ENCODE measurements around the gene RWDD1.

The RWDD1 gene, protein sequence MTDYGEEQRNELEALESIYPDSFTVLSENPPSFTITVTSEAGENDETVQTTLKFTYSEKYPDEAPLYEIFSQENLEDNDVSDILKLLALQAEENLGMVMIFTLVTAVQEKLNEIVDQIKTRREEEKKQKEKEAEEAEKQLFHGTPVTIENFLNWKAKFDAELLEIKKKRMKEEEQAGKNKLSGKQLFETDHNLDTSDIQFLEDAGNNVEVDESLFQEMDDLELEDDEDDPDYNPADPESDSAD

DNA sequence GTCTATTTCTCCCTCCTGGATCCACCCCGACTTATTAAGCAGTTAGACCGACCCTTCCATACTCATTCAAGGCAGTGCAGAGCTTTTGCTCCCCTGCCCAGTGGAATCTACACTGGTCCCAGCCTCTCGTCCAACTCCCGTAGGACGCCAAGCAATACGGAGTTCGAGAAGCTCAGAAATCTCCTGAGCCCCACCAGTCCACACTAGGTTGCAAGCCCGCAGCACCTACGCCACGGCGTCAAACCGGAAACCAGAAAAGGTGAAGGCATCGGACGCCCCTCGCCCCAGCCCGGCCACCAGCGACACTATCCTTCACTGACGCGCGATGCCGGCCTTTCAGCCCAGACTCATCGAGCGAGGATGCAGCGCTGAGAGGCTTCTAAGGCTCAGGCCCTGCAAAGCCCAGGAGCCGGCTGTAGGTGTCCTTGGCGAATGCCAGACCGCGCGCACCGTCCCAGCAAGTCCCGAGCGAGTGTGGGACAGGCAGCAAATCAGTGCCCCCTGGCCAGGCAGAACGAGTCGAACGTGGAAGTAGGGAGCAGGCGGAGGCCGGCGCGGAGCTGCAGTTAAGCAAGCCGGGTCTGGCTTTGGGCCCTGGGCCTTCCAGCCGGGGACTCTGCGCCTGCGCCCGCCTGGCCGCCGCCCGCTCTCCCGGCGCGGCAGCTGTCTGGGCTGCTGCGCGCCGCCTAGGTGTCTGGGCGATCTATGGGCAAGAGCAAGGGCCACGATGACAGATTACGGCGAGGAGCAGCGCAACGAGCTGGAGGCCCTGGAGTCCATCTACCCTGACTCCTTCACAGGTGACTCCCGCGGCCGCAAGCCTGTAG is at the start of gene RWDD1:
Gene RWDD1, plus strand, starts transcription at position 649 of the 827 bp plus-strand sequence. Its CDS starts 79 bp downstream, at position 728.
- peak; percentile 96 for DNase-seq (ENCODE audit: low read depth)

DNA sequence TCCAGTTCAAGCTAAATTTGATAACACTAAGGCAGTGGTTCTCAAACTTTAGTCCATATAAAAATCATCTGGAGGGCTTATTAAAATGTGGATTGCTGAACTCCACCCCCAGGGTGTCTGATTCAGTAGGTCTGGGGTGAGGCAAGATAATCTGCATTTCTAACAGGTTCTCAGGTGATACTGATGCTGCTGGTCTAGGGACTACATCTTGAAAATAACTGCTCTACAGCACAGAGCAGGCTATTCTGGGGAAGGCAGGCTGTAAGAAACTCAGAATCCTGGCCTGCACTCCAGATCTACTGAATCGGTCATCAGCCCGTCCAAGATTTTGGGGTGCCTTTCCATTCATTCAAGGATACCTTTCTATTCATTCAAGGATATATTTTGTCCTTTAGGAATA is 48.4 kb upstream of the RWDD1 start:
- no peak for DNase-seq (ENCODE audit: low read depth)

DNA sequence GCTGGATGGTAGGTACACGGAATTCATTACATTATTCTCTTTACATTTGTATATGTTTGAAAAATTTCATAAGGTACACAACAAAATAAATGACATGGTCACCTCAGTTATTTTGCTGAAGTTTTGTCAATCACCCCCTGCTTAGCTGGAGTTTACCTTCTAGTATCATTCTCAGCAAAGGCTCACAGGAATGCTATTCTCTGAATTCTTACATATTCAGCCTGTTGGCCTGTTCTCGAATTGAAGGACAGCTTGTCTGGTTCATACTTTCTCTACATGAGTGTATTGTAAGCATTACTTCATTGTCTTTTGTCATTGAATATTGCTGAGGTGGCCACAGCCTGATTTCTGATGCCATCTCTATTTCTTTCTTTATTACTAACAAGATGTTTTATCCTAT is 47.1 kb upstream of the RWDD1 start:
- no peak for DNase-seq (ENCODE audit: low read depth)

DNA sequence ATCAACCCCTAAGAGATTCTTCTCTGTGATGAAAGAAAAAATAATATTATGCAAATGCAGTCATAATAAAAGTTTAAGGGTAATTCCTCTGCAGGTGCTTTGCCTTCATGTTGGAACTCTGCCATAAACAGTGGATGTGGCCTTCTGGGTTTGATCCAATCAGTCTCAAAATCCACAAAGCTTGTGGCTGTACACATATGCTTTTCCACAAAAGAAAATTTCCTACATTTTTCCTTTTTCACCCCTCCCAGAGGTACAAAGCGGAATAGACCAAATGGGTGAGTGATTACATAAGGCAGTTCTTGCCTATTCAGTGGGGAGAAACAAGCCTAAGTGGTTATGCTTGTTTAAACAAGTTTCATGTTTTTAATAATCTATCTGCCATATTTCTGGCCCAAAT is 43.2 kb upstream of the RWDD1 start:
- no peak for DNase-seq (ENCODE audit: low read depth)

DNA sequence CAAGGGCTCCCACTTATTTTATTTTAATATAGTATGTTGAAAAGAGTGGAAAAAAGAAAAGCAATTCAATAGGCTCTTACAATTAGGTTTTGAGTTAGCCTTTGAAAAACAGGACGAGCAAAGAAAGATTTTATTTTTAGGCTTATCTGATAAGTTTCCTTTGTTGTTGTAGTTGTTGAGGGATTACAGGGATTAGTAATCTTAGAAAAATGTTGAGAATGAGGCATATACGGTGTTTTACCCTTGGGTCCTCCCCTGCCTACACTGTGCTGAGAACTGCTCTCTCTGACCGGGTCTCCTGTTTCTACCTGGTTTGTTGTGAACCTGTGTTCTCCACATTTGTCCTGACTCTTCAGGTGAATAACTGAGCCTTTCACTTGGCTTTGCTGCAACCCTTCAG is 42.5 kb upstream of the RWDD1 start:
- no peak for DNase-seq (ENCODE audit: low read depth)

DNA sequence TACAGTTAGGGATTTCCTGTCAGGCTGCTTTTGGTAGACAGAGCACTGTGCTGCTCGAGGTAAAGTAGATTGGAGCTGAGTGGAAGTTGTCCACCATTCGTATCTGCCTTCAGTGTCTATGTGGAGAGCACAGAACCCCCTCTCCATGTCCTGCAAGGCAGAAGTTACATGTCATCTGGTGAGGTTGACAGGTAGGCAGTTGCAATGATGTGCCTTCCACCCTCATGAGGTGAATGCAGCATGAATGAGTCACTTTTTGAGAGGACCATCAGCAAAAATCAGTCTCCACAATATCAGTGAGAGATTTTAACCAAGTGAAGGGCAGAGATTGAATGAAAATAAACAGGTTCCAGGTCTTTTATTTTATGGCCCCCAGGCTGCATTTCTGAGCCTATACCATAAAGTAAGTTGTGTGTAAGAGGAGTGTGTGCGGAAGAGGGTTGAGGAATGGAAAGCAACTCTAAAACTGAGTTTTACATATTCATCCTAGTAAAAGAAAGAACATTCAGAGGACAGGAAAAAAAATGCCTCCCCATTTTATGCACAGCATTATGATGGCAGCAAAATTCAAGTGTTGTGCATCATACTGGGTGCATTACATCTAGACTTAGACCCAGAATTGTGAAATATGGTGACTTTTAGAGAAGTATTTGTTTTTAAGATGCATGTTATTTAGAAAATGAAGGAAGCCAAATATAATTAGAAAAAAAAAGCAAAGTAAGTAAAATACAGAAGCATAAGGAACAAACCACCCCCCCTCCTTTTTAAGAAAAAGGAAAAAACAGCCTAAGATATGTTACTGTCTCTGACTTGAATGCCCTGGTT is 41.6 kb upstream of the RWDD1 start:
- no peak for DNase-seq (ENCODE audit: low read depth)

DNA sequence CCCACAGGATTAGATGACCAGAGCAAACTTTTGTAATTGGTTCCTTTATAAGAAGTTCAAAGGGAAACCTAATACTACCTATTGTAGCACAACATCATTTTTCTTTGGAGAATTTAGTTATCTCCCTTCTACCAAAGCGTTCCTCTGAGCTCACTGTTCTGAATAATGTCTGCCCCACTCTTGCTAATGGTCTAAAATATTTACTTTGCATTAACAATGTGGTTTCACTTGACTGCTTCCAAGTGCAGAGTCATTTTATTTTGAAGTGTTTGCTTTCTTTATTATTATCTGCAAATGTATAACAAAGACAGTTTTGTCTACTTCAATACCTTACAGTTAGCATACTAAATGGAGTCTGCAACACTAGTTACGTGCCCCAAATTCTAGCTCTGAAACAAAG is 40.9 kb upstream of the RWDD1 start:
- DNase-seq (ENCODE audit: low read depth) = no peak

DNA sequence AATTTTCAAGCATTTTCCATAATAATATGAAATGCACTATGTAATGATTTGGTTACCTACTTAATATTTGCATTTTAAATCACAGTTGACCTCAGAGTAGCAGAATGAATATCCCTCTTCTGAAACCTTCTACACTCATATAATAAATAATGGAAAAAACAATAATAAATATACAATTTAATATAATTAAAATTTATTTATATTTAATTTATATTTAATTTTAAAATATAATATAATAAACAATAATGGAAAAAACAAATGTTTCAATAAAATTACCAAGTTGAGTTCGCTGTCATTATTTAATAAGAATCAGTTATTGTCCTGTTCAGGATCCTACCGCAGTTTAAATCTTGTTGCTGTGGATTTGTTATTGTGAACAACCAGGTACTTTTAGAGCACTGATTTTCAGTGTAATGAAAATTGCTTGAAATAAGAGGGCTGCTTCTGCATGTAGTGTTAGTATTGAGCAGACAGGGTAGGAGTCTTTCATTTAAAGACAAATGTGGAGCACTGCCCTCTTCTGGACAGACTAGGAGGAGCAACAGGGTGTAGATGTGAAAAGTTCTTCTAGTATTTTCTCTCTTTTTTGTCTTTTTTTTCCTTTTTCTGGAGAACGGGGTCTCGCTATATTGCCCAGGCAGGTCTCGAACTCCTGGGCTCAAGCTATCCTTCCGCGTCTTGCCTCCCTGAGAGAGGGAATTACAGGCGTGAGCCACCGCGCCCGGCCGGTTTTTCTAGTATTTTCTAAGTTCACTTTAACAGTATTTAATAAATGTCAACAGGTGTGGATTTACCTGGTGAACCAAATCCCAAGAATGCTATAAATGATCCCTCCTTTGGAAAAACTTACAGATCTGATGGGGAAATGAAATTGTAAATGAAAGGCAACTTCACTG is 39.4 kb upstream of the RWDD1 start:
- DNase-seq (ENCODE audit: low read depth) = peak; percentile 54

DNA sequence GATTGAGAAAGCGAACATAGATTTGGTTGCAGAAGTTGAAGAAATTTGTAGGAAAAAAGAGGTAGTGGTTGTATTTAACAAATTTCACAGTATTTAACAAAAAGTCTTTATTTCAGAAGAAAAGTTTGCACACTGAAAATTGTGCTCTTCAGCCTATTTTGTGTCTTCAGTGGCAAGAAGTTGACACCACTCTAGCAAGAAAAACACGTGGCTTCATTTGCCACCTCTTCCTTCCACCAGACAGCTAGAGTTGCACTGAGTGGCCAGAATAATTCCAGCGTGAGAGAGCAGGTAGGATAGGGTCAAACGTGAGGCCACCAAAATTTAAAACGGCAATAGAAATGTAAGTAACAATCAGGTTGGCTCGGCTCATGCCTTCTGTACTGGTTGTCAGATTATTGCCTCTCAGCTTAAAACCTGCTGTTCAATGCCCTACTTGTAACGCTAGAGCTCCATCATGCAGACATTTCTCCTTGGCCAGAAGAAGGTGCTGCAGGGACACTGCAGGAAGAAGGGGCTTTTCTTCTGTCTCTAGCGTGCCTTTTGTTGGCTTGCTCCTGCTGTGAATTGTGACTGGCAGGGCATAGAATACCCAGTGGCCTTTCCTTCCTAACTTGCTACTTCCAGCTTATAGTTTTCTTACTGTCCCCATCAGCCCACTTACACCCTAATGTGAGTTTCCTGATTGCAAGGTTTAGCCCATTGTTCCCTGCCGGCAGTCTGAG is 37.9 kb upstream of the RWDD1 start:
- DNase-seq (ENCODE audit: low read depth) = no peak

DNA sequence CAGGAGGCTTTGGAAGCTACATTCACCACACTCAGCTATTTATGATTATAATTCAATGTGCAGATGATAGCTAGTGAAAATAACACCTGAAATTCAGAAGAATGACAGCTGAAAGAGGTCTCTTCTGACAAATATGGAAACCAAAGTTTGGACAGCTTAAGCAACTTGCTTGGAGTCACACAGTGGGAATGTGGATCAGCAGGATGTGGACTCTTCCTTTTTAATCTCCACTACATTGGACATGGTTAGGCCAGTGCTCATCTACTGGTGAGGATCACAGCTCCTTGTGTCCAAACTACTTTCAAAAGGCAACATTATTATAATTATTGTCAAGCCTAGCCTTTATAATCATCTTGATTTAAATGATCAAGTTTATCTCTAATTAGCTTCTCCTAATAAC is 36.2 kb upstream of the RWDD1 start:
- no peak for DNase-seq (ENCODE audit: low read depth)

DNA sequence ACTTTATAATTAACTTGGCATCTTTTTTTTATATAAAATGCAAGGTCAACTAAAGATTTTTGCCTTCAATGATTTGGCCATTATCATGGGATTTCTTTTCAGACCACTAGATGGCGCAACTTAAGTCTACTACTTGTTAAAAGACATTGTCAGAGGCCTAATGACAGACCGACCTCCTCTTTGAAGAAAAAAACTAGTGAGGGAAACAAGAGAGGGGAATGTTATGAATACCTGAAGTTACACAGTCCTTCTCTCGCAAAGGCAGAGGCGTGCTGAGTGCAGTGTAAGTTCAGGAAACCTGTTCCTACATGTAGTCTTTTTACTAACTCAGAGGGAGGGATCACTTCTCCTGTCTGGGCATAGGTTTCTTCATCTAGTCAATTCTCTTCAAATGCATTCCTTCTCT is 35.1 kb upstream of the RWDD1 start:
- peak; percentile 47 for DNase-seq (ENCODE audit: low read depth)

DNA sequence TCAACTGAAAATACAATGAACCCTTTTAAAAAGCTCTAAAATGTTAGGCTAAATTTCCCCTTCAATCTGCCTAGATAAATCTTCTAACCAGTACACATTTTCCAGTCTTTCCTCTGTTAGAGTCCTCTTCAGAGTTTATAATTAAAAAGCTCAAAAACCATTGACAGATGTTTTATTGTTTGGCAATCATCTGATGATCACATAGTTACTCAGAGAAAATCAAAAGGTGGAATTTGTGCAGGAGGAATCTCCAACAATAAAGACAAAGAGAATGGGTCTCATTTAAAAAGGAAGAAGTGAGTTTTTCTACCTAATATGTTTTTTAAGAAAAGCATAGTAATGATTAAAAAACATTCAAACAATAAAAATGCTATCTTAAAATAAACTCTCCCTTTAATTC is 28.9 kb upstream of the RWDD1 start:
- DNase-seq (ENCODE audit: low read depth) = no peak

DNA sequence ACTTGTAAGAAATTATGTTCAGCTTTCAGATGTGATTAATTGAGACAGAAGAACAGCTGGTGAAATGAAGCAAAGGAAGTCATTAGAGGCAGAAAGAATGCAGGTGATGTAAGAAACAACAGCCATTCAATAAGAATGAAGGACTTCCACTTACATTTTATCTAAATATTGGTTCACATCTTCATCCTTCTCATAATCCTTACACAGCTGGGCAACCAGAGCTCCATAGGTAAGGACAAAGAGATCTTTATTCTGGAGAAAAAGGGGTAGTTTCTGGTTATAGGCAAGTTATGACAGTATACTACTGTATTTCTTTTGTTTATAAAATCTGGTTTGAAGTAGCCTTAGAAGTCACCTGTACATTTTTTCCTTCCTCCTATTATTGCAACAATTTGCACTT is 28.2 kb upstream of the RWDD1 start:
- no peak for DNase-seq (ENCODE audit: low read depth)

DNA sequence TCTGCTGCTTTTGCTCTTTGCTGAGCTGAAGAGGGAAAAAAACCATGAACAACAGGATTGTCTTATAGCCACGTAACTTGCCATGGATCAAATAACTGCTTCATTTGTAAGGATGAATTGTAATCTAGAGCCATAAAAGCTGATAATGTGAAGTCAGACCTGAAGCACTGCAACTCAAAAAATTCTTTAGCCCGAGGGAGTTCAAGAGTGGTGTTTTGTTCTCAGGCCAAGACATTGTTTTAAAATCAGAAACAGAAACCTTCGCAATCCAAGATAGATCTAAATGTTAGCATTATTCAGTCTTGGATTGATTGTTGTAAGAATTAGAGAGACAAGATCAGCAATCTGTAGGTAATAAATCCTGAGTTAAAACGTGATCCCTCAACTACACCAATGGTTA is 25.7 kb upstream of the RWDD1 start, which contains the start of gene TRAPPC3L:
Gene TRAPPC3L, minus strand, starts transcription at position 34 of the 400 bp plus-strand sequence. CDS start 170 bp downstream, outside the sequence.
- no peak for DNase-seq (ENCODE audit: low read depth)

DNA sequence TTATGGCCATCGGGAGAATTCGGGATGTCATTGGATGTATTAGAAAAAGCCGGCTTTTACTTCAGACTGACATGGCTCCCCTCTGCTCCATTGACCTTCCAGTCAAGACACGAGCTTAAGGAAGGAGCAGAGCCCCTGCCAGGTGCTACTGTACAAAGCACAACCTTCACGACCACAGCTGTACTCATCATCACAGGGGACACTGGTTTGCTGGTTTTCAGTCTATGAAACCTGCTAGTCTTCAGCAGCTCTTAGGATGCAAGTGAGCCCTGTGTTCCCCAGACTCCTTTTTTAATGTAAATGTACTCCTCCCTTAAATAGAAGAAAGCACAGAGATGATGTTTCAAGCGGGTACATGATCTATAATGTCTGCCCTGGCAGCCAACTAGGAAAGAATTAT is 23.9 kb upstream of the RWDD1 start:
- no peak for DNase-seq (ENCODE audit: low read depth)

DNA sequence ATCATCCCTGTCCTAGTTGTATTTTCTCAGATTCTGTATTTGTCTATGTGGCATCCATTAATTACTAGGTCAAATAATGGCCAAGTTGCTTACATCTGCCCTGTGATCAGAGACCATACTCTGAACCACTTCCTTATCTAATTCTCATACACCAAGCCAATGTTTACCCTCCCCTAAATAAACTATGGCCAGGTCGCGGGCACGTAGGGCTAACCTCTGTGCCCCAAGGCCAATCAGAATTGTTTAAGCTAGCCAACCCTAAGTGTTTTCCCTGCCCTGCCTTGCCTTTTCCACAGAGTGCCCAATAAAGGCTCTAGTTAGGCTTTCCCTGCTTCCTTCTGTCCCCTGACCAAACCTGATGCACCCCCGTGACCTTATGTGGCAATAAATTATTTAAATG is 20.5 kb upstream of the RWDD1 start:
- no peak for DNase-seq (ENCODE audit: low read depth)

DNA sequence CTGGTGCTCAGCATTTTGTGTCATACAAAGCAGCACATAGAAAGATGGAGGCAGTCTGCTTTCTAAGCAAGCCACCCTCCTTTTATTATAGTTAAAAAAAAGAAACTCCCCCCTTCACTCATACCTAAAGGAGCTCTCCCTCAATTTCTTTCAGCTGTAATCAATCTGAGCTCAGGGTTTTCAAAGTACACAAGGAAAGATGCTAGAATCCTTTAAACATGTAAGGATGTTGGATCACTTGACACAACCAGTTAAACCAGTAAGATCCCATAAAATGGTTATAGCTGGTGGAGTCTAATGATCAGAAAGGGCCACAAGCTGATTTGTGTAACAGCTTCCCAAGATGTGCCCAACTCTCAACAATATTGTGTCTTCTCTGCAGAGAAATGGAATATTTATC is 17.9 kb upstream of the RWDD1 start, which contains the start of gene CALHM4:
Gene CALHM4, plus strand, starts transcription at position 301 of the 400 bp plus-strand sequence. Its CDS starts 43 bp downstream, at position 344.
- no peak for DNase-seq (ENCODE audit: low read depth)

DNA sequence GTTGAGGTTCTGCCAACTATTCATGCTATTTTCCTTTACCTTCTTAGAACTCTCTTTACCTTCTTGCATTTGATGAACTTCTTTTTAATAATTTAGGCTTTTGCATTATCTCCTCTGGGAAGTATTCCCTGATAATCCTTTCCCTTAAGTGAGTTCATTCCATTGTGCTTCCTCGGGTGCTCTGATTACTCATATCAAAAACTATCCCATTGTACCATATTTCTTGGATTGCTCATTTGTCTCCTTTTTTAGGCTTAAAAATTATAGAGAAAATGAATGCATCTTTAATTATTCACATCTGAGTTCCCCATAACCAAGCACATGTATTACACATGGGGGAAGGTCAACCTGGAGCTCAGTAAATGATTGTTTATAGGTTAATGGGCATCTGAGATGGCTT is 15.2 kb upstream of the RWDD1 start:
- DNase-seq (ENCODE audit: low read depth) = no peak

DNA sequence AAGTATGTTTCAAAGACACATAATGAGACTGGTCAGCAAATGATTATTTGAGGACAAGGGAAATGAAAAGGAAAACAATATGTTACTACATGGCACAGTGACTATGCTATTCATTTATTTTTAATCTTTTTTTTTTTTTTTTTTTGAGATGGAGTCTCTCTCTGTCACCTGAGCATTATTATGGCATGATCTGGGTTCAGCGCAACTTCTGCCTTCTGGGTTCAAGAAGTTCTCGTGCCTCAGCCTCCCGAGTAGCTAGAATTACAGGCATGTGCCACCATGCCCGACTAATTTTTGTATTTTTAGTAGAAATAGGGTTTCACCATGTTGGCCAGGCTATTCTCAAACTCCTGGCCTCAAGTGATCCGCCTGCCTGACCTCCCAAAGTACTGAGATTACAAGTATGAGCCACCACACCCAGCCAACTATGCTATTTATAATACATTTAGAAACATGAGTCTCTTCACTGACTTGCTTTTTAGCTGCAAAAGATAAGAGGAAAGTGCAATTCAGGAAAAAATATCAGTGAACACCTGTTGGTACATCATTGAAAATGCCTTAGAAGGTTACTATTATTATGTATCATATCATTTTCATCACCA is 14.4 kb upstream of the RWDD1 start:
- DNase-seq (ENCODE audit: low read depth) = no peak

DNA sequence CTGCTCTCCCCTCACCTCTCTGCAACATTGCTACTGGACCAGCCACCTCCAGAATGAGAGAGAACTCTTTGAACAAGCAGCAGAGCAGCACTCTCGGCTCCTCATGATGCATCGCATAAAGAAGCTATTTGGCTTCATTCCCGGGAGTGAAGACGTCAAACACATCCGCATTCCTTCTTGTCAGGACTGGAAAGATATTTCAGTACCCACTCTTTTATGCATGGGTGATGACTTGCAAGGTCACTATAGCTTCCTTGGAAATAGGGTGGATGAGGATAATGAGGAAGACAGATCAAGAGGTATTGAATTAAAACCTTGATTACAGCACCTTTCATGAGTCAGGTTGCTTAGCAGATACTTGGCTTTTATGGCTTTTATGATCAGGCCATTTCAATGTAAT is 13.4 kb upstream of the RWDD1 start:
- DNase-seq (ENCODE audit: low read depth) = no peak
